GM23248 (cell line): ENCODE measurements around the gene SIGLEC5.

ENCODE experiments used
- EZH2 ChIP-seq: fragments of 200-600 bp; sonication (generic); IDR thresholded peaks from 2 replicates; pipeline ENCODE4 v1.6.1; 2018; ENCODE audit warnings: antibody characterized with exemption, mild to moderate bottlenecking; ENCODE audit not compliant: insufficient read depth, poor library complexity, severe bottlenecking
- EZH2phosphoT487 ChIP-seq: fragments of 200-600 bp; sonication (generic); IDR thresholded peaks from 2 replicates; pipeline ENCODE4 v1.6.1; 2018; ENCODE audit warnings: antibody characterized with exemption, moderate library complexity, mild to moderate bottlenecking, low read depth; ENCODE audit not compliant: insufficient read depth

GRCh38 chr19:51595190-51596175 is 34.7 kb downstream of the SIGLEC5 start:
- TF ChIP-seq EZH2: no peak
- TF ChIP-seq EZH2phosphoT487: no peak
